GM19467 (cell line): ENCODE measurements around the gene AIG1.

Source experiments
- ATAC-seq: cut with Tn5 transposase; IDR thresholded peaks from one replicate; pipeline ENCODE4 v1.9.1; 2021; ENCODE audit warnings: mild to moderate bottlenecking, moderate library complexity; ENCODE audit not compliant: unreplicated experiment

The AIG1 gene

DNA sequence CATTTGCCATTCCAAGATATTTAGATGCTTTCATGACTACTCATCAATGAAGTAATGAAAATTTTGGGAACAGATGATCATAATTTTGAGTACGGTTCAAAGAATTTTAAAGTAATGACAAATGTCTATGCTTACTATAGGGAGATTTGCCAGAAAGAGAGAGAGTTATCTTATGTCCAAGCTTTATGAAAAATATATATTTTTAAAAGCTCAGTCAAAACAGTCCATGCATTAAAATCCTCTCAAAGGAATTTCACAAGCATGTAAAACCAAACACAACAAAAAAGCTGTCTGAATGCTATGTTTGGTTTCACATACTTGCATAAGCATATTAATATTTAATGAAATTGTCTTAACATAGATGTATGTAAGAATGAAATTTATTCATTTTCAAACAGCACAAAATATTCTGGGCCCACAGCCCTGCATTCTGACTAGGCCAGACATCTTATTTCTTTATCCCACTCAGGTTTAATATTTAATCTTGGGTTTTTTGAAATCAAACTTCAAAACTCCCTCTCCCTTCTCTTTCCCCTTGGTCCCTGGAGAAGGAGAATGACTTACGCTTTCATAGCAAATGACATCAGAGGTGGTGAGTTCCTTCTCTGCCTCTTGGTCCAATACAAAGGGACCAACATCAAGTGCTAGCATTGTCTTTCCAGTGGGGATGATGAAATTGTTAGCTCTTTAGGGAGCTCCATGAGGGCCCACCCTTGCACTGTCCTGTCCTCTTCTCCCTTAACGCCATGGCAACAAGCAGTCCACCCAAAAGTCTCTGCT, 295.6 kb downstream of the AIG1 start:
- ATAC-seq, result no peak

DNA sequence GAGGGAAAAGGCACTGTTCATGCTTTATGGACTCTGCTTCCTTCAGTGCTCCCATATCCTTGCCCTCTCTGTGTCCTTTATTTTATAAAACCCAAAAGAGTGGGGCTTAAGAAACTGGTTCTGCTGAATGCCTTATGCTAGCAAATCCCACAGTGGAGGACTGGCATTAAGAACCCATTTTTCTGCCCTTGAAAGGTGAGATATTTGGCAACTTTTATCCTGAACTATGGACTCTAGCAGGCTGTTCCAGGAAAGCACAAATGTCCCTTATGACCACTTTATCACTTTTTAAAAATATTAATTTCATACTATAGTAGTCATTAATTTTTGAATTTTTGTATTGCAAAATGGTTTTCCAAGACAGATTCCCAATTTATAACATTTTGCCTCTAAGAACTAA, 296.5 kb downstream of the AIG1 start:
- no peak for ATAC-seq

DNA sequence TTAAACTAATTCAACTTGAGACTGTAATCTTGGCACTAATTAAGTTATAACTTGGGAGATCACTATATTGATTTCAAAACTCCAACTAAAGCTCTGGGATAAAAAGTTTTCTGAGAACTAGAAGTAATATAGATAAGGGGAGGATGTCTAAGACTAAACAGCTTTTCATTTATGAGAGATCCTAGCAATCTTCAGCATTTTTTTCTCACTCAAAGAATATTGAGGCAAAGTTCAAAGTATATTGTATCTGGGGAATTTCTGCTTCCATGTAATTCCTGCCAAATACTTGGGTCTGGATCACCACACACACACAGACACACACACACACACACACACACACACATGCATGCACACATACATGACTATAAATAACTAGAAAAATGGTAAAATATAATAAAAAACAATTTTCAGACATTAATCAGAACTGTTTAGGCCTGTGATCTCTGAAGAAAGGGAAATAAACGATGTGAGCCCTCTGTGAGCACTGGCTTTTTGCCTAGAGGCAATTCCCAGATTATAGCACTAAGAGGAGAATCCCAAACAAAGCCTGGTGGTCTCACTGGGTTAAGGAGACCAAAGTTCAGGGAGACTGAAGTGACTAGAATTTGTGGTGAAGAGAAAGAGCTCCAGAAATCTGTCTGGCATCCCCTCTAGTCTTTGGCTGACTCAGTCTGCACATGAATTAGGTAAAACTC, 297.0 kb downstream of the AIG1 start:
- ATAC-seq, result no peak

DNA sequence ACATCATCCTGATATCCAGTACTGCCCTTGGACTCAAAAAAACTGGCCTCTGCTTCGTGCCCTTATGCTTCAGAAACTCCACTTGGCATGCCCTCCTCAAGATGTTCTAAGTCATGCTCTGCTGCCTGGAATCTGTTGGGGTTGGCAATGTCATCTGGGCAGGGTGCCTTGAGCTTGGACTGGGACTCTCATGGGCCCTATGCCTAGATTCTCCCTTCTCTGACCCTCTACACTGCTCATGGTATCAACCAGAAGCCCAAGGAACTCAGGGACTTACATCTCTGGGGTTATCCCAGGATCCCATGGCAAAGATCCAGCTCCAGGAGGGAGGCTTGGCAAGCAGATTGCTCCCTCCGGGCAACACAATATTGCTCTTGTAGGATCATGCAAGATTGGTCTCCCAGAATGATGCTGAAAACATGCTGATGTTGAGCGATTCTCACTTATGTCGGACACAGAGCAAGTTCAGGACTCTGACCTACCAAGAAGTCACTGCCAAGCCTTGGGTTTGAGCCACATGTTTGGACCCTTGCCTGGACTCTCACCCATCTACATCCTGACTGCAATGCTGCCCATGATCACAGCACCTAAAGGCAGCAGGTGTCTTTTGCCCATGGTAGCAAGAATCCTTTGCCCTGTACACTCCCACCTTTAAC, 301.0 kb downstream of the AIG1 start:
- ATAC-seq, result no peak

DNA sequence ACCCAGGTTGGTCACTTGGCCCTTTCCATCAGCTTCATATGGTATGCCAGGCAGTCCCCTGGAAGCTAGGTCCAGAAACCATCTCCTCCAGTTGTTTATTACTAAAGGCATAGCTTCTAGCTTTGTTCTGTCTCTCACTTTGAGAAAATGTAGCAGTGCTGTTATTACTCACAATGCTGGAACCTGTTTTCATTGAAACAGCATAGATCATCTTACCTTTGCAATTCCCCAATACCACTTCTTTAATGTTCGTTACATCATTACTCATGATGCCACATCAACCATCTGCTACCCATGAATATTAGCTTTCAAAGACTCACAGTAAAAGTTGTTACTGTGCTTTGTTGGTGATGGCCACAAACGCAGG, 301.5 kb downstream of the AIG1 start:
- no peak for ATAC-seq

DNA sequence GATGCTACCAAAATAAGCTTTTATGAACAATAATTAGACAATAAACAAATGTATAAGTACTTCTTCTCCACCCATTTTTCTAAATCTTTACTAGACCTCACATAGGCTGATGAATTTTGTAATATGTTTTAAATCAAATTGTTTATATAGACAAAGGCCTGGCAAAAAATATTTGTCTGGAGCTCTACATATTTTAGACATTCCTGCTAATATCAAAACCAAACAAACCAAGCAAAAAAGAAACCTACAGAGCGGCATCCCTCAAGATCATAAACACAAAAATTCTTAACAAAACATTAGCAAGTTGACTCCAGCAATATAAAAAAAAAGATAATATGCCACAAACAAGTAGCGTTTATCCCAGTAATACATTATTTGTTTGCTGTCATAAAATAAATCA, 302.6 kb downstream of the AIG1 start:
- ATAC-seq, result no peak

DNA sequence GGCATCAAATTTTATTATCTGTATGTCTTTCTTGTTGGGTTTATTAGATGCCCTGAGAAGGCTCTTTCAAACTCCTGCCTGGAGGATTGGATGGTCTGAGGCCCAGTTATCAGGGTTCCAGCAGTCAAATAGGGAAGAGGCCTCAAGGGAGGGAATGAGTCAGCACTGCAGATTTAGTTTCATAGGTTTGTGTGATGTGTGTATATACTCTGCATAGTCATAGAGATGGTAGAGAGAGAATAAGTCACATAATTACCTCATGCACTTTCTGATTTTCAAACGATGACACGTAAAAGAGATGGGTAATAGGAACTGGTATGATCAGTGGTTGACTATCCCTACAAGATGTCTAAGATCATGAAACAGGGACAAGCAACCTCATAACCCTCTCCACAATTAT, 307.7 kb downstream of the AIG1 start:
- peak; percentile 93 for ATAC-seq

DNA sequence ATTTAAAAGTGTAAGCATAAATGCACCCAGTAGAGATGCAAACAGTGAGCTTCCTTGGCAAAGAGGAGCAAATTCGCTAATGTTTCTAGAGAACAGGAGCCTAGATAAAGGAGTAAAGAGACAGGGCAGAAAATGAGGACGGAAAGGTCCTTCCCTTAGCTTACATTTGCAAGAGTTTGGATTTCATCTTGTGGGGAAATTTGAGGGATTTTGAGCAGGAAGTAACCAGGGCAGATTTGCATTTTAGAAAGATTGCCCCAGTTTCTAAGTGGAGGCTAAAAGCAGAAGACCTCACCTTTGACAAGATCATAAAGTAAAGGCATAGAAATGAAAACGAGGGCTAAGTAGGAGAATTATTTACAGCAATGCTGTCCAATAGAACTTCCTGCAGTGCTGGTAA, 309.3 kb downstream of the AIG1 start:
- no peak for ATAC-seq

DNA sequence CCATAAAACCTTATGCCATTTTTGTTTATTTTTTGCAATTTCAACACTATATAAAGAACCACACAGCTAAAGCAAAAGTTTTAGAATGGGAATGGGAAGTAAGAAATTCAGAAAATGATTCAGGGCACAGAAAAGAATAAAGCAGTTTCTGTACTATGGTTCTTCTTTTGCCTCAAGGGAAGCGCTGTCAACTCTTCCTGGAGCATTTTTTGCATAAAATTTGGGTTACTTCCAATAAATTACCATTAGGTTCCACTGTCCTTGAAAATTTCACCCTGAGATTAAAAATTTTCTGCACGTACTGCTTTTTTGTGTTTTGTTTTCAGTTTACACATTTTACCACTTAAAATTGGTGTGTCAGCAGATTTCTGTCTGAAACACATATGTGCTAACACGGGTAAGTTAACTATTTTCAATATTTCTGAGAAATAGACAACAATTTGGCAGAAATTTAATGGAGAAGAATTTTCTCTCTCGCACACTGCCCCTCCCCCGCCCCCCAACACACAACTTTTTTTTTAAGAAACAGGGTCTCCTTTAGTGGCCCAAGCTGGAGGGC, 310.2 kb downstream of the AIG1 start:
- no peak for ATAC-seq

DNA sequence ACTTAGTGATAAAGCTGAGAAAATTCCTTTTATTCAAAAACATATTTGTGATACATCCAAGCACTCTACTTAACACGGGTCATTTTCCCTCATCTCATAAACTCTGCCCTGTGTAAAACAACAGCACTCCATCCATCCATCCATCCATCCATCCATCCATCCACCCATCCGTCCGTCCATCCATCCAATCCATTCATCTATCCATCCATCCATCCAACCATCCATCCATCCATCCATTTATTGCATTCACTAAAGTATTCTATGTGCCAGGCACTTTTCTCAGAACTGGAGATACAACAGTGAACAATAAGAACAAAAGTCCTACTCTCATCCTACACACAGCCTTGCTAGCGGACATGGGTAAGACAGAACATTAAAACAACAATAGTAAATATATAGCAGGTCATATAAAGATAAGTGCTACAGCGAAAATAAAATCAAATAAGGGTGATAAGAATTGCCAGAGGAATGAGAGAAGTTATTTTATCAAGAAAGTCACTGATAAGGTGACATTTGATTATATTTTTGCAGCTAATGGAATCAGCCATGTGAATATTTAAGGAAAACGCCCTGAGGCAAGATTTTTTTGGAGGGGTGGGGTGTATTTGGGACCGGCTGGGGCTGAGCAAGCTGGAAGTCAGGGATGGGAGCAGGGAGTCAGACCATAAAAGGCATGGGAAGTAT, 311.7 kb downstream of the AIG1 start:
- no peak for ATAC-seq

DNA sequence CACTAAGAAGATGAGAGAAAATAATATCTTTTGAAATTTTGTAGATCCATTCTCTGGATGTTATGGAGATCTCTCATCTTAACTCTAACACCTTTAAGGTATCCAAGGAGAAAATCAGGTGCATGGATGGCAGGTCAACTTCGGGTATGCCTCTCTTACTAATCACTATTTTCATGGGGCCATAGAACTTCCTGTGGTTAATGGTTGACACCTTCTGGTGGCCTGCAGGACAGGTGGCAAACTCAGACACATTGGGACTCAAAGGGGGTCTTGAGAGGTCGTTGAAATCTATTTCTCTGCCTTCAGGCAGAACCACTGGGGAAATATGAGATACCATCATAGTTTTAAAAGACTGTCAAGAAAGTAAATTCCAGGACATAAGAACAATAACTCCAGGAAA, 313.3 kb downstream of the AIG1 start:
- no peak for ATAC-seq

DNA sequence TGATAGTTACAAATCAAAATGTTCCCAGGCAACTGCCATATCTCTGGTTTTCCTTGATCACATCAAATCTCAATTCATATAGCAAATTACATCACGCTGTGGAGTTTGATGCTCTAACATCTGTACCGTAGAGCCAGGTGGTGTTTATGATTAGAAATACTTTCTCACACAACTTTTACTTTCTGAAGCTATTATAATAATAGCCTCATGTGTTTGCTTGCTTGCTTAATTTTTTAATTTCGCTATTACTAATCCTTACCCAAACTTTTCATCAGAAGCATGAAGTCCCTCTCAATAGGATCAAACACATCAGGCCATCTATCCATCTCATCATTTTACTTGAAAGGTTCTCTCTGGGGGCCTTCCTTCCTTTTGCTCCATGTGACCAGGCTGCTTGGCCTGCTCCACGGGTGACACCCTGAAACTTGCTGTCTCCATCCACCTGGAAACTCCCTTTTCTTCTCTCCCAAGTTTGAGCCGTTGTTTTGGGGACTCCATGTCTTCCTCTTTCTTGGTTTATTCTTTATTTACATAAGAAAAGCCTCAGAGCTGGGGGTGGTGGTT, 314.4 kb downstream of the AIG1 start:
- no peak for ATAC-seq

DNA sequence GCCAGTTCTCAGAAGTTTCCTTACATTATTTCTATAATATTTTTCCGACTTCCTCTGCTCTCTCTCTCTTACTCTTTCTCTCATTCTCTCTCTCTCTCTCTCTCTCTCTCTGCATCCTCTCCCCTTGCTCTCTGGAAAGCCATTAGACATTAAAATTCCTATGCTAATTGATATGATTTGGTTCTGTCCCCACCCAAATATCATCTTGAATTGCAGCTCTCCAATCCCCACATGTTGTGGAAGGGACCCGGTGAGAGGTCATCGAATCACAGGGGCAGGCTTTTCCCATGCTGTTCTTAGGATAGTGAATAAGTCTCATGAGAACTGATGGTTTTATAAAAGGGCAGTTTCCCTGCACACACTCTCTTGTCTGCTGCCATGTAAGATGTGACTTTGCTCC, 315.7 kb downstream of the AIG1 start:
- no peak for ATAC-seq

DNA sequence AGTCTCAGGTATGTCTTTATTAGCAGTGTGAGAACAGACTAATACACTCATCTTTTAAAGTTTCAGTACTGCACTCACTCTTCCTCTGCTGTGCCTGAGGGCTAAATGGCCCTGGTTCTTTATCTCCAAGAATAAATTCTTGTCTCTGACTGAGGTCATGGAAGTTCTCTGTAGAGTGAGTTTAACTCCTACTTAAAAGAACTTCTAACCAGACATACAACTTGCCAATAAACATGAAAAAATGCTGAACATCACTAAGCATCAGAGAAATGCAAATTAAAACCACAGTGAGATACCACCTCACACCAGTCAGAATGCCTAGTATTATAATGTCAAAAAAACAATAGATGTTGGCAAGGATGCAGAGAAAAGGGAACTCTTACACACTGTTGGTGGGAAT, 316.2 kb downstream of the AIG1 start:
- no peak for ATAC-seq

DNA sequence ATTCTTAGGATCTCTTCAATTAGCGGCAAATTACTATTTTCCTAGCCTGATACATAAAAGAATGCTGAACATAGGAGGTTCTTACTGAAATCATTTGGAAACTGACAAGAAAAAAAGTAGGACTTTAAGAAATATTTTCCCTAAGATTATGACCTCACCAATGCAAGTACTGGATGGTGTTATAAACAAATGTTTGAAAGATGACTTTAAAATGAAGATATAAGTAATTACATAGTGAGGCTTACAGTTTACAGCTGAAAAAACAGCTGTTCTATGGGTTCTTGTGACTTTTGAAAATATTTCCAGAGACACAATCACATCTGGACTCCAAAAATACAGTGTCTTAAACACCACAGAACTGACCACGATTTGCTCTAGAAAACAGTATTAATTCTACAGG, 324.9 kb downstream of the AIG1 start:
- ATAC-seq, result no peak

DNA sequence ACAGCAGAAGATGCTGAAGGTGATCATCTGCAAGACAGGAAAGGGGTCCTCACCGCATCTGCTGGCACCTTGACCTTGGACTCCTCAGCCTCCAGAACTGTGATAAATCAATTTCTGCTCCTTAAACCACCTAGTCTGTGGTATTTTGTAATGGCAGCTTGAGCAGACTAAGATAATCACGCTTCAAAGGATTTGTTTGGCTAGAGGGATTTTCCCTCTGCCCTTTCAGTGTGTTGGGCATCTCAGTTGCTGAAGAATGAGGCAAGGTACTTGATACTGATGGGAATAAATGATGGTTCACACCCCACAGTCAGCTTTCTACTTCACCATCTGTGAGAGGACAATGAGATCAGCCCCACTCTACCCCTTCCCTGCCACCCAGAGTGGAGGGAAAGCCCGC, 329.6 kb downstream of the AIG1 start:
- no peak for ATAC-seq
